GM12878 (cell line): ENCODE data around the gene C1orf52.

Experiments used
- TF ChIP-seq, protein P1 (sequence below): IDR thresholded peaks from 2 replicates; pipeline ENCODE4 v1.6.1; 2012; ENCODE audit warnings: low read depth, low read length, improper control_type of control experiment
- TF ChIP-seq, protein P2 (sequence below), 3 experiments: IDR thresholded peaks in 2 of 3; conservative IDR thresholded peaks in 1 of 3; 2 replicates each; pipeline ENCODE4 v1.5.1; 2011; ENCODE audit warnings: low read depth in 3 of 3, low read length in 3 of 3, mild to moderate bottlenecking in 3 of 3, control low read depth in 2 of 3, moderate library complexity in 2 of 3, inconsistent platforms in 1 of 3, mixed read lengths in 1 of 3; ENCODE audit not compliant: control insufficient read depth in 2 of 3, insufficient read depth in 1 of 3; ENCODE audit errors: extremely low read depth in 1 of 3

DNA sequence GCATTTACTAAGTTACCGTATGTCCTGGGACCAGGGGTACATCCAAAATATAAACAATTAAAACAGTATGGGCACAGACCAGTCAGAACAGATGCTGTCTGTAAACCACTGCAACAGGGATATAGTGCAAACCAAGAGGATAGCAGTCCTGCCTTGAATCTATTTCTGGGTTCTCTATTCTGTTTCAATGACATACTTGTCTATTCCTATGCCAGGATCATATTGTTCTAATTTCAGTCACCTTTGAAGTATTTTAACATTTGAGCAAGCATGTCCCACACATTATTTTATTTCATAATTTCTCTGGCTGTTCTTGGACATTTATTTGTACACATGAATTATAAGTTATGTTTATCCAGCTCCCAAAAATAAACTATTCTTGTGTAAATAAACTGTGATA lies 30.5 kb downstream of the C1orf52 start:
- TF ChIP-seq, protein P1, sequence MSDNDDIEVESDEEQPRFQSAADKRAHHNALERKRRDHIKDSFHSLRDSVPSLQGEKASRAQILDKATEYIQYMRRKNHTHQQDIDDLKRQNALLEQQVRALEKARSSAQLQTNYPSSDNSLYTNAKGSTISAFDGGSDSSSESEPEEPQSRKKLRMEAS, result no peak
- TF ChIP-seq, protein P2, sequence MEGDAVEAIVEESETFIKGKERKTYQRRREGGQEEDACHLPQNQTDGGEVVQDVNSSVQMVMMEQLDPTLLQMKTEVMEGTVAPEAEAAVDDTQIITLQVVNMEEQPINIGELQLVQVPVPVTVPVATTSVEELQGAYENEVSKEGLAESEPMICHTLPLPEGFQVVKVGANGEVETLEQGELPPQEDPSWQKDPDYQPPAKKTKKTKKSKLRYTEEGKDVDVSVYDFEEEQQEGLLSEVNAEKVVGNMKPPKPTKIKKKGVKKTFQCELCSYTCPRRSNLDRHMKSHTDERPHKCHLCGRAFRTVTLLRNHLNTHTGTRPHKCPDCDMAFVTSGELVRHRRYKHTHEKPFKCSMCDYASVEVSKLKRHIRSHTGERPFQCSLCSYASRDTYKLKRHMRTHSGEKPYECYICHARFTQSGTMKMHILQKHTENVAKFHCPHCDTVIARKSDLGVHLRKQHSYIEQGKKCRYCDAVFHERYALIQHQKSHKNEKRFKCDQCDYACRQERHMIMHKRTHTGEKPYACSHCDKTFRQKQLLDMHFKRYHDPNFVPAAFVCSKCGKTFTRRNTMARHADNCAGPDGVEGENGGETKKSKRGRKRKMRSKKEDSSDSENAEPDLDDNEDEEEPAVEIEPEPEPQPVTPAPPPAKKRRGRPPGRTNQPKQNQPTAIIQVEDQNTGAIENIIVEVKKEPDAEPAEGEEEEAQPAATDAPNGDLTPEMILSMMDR (IDR thresholded peaks at IDR 0.05 in 2 of 3, conservative IDR thresholded peaks at IDR 0.05 in 1 of 3; ENCODE audit: control insufficient read depth in 2 of 3, extremely low read depth in 1 of 3, insufficient read depth in 1 of 3, low read depth in 3 of 3, low read length in 3 of 3), result no peak
